ENCODE measurements around the gene LGR5.

The LGR5 gene

GRCh38 chr12:71591601-71592000 is 152.0 kb downstream of the LGR5 start:
- DNase-seq (ENCODE audit: low read depth in 1 of 2, low spot score in 1 of 2) = no peak

GRCh38 chr12:71592841-71593240 is 153.2 kb downstream of the LGR5 start:
- DNase-seq (ENCODE audit: low read depth in 1 of 2, low spot score in 1 of 2) = no peak

- no peak for DNase-seq (ENCODE audit: low read depth in 1 of 2, low spot score in 1 of 2)
Measured at GRCh38 chr12:71594214-71594948, 154.8 kb downstream of the LGR5 start.

- no peak for DNase-seq (ENCODE audit: low read depth in 1 of 2, low spot score in 1 of 2)
Measured at GRCh38 chr12:71599210-71599609, 159.6 kb downstream of the LGR5 start.

DNA sequence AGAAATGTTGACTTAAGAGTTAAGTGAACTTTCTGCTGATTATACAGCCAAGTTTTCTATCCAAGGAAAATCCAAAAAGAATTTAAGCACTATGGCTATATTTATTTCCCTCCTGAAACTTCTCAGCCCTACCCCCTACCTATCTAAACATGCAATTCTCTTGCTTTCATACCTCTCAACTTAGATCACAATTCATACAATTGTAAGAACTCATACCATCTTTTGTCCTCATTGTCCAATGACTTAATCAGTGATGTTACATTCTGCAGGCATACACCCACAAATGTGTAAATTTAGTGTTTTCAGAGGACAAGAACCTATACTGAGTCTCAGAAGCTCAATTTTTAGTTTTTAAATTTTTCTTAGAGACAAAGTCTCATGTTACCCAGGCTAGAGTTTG is 161.9 kb downstream of the LGR5 start:
- no peak for DNase-seq (ENCODE audit: low read depth in 1 of 2, low spot score in 1 of 2)

GRCh38 chr12:71602761-71603577 is 163.4 kb downstream of the LGR5 start:
- no peak for DNase-seq (ENCODE audit: low read depth in 1 of 2, low spot score in 1 of 2)

- no peak for DNase-seq (ENCODE audit: low read depth in 1 of 2, low spot score in 1 of 2)
Measured at GRCh38 chr12:71605039-71605438, 165.4 kb downstream of the LGR5 start.

- no peak for DNase-seq (ENCODE audit: low read depth in 1 of 2, low spot score in 1 of 2)
Measured at GRCh38 chr12:71607494-71608330, 168.1 kb downstream of the LGR5 start.

DNA sequence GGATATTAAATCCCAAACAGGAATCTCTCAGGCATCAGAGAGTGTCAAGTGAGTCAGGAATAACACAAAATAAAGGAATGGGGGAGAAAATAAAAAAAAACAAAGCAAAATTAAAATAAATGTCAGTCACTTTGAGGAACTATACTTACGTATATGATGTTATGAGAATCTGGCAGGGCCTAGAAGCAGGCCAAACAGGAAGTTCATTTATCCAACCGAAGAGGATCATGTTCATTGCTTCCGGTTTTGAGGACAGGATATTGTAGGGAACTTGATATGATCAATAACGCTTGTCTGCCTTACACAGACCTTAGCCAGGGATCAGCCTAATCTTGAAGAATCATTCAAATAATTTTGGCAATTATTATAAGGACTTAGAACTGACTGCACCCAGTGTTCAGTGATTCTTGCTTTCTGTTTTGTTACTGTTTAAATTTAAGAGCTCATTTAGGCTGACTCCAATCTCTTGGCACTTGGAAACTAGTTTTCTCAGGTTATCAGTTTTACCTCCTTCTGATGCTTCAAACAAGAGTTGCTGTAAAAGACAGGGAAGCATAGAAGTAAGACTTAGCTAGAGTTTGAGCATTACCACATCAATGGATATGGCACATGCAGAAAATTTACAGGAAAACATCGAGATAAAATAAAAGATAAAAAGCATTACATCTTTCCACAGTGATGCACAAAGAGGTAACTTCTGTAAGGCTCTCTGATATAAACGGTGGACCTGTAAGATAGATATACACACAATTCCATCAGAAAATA is 170.6 kb downstream of the LGR5 start:
- no peak for DNase-seq (ENCODE audit: low read depth in 1 of 2, low spot score in 1 of 2)

DNA sequence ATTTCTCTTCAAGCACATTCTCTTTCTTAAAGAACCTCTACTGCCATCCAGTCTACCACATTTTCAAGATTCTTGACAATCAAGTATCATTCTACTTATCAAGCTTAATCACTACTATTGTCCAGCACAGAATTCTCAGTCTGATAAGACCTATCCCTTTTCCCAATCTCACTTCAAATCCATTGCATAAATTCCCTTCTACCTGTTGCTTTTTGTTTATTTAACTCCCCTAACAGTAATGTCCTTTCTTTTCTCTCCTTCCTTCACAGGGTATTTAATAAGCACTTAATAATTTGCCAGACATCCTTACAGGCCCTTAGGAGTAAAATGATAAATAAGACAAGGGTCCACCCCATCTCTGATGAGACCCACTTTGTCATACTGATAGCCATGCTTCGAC is 182.3 kb downstream of the LGR5 start:
- no peak for DNase-seq (ENCODE audit: low read depth in 1 of 2, low spot score in 1 of 2)

DNA sequence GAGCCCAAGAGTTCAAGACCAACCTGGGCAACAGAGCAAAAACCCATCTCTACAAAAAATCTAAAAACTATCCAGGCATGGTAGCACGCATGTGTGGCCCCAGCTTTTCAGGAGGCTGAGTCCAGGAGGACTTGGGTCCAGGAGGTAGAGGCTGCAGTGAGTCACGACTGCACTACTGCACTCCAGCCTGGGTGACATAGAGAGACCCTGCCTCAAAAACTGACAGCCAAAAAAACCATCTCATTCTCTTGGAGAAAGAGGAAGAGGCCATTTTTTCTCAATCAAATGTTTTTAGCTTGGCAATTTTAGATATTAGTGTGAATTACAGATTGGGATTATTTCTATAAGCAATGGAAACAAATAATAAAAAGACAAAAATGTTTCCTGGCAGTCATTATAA is 185.9 kb downstream of the LGR5 start:
- no peak for DNase-seq (ENCODE audit: low read depth in 1 of 2, low spot score in 1 of 2)

DNA sequence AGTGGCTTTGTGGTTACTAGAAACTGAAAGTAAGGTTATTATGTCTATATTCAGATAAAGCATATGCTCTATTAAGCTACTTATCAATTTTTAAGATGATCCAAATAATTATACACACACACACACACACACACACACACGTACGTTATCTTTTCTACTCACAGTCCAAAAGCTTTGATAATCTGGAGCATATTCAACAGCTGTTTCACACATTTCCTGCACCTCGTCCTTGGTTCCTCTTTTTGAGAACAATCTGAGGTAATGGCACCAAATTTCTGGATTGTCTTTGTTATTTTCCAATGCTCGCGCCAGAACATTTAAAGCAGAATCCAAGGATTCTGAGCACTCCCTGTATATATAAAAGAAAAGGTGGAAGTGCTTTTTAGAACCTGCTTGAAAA is 186.5 kb downstream of the LGR5 start:
- DNase-seq (ENCODE audit: low read depth in 1 of 2, low spot score in 1 of 2) = no peak

DNA sequence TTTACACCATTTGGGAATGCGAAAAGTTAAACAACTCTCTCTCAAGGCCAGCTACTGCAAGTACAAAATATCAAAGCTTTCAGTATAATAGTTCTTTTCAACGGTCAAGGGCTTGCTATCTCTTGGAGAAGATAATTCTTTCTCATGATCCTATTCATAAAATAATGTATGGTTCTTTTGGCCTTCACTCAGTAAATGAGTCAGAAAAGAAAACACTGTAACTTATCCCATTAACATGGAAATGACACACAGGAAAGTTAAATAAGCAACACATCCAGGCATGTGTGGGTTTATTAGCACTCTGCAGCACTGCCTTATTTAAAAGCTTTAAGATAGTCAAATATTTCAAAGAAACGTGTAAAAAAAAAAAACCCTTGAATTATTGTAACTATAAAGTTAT is 187.2 kb downstream of the LGR5 start:
- DNase-seq (ENCODE audit: low read depth in 1 of 2, low spot score in 1 of 2) = no peak

DNA sequence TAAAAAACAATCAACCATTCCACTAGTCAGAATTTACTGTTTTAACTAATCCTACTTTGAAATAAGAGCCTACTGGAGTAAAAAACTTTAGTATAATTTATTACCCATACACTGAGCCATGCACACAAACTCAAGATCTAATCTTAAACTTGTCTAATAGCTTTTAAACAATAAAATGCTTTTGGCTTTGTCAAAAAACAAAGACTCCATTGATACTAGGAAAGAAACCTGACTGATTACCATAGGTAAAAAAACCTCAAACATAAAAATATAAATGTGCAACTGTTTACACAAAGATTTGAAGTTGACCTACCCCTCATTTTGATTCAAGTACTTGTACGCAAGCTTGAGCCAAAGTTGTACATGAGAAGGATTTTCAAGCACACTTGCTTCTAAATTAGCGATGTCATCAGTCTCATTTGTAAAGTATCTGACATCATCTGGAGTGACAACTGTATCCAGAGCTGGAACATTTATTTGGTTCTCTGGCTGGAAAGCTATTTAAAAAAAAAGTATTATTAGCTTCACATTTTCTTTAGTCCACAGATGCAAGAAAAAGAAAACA is 187.9 kb downstream of the LGR5 start:
- DNase-seq (ENCODE audit: low read depth in 1 of 2, low spot score in 1 of 2) = no peak
